ENCODE results near the gene NR2F2.

GRCh38 chr15:96336108-96336595, 5.7 kb downstream of the NR2F2 start:
- no peak for TF ChIP-seq CTCF (IDR thresholded peaks at IDR 0.05; ENCODE audit: borderline replicate concordance, extremely low read depth, low read length, poor library complexity, severe bottlenecking)
- no peak for TF ChIP-seq EZH2 (IDR thresholded peaks at IDR 0.05; ENCODE audit: borderline replicate concordance, low read depth, low read length, severe bottlenecking)

Measured in DND-41 (cell line).